ENCODE data around the gene STK16. TPM values are rescaled to one million over a fixed set of nuclear protein-coding genes. Genes with fewer than 3 reads are reported as not detected.

Gene STK16
- total RNA-seq, 1 experiment from 2014 or later = 22.0 TPM

GRCh38 chr2:219298759-219299371 is 53.6 kb downstream of the STK16 start:
- no TSS peak for BruUV-seq (replicated peaks)
- Histone ChIP-seq H3K36me3 (ENCODE audit: insufficient read depth, low read length, poor library complexity, severe bottlenecking) (no peaks in the 10 kb centered on the region), H3K27ac (ENCODE audit: low read depth, low read length, poor library complexity, severe bottlenecking) (no peak overlapping the region), H3K27me3 (replicated peaks; ENCODE audit: insufficient read depth, low read depth, low read length, poor library complexity) (peaks cover 51% of the 10 kb centered on the region), H3K4me1 (ENCODE audit: insufficient read depth, low read length, poor library complexity, severe bottlenecking) (no peaks in the 10 kb centered on the region), H3K9me3 (ENCODE audit: low read depth, low read length, poor library complexity, severe bottlenecking) (no peaks in the 10 kb centered on the region), H3K4me3 (ENCODE audit: low read depth, low read length, poor library complexity, severe bottlenecking) (no peak overlapping the region)
- intact Hi-C loops (cut with micrococcal nuclease; ENCODE audit: unreplicated experiment) = loop anchor here (1.0 to 10.0 kb wide), 4 partner anchors 122 to 444 kb away; partner anchors contain the start of genes CNPPD1, NHEJ1, RETREG2 and WNT6
- POLR2A ChIA-PET (ENCODE audit: low non-redundant PET) = no interaction called here
- peak; percentile 83 for DNase-seq (ENCODE audit: low spot score)
- CTCF ChIA-PET = no interaction called here
- no peak for TF ChIP-seq EZH2 (IDR thresholded peaks at IDR 0.05; ENCODE audit: borderline replicate concordance, low read depth, low read length, poor library complexity, severe bottlenecking)
- peak; percentile 92 for TF ChIP-seq CTCF (conservative IDR thresholded peaks at IDR 0.05; ENCODE audit: low read depth, low read length)

GRCh38 chr2:219299372-219299760 is 54.1 kb downstream of the STK16 start:
- CTCF ChIA-PET = no interaction called here
- no peaks in the 10 kb centered on the region for H3K4me1 ChIP-seq (ENCODE audit: insufficient read depth, low read length, poor library complexity, severe bottlenecking)
- intact Hi-C loops (cut with micrococcal nuclease; ENCODE audit: unreplicated experiment) = loop anchor here (5.0 to 10.0 kb wide), 3 partner anchors 122 to 445 kb away; partner anchors contain the start of genes CNPPD1, RETREG2 and WNT6
- TF ChIP-seq CTCF (conservative IDR thresholded peaks at IDR 0.05; ENCODE audit: low read depth, low read length) = no peak
- TF ChIP-seq EZH2 (IDR thresholded peaks at IDR 0.05; ENCODE audit: borderline replicate concordance, low read depth, low read length, poor library complexity, severe bottlenecking) = no peak
- no peaks in the 10 kb centered on the region for H3K9me3 ChIP-seq (ENCODE audit: low read depth, low read length, poor library complexity, severe bottlenecking)
- DNase-seq (ENCODE audit: low spot score) = no peak
- BruUV-seq (replicated peaks) = no TSS peak
- POLR2A ChIA-PET (ENCODE audit: low non-redundant PET) = no interaction called here
- H3K27ac ChIP-seq (ENCODE audit: low read depth, low read length, poor library complexity, severe bottlenecking) = no peak overlapping the region
- H3K4me3 ChIP-seq (ENCODE audit: low read depth, low read length, poor library complexity, severe bottlenecking) = no peak overlapping the region
- peaks cover 56% of the 10 kb centered on the region for H3K27me3 ChIP-seq (replicated peaks; ENCODE audit: insufficient read depth, low read depth, low read length, poor library complexity)
- H3K36me3 ChIP-seq (ENCODE audit: insufficient read depth, low read length, poor library complexity, severe bottlenecking) = no peaks in the 10 kb centered on the region

Small RNA genes within 50 kb of the gene (microRNA-seq; reads per million reads assigned to microRNA genes)
- not detected for gene MIR153-1

Other genes starting within 250 kb of the STK16 start
- gene CFAP65, start 204.0 kb upstream of the STK16 start, total RNA-seq (2021) = 0.13 and 0.83 TPM in 2 replicates
- 0.15 TPM in 2 replicates for gene IHH, start 184.6 kb upstream of the STK16 start, total RNA-seq (2021)
- gene NHEJ1, start 84.7 kb upstream of the STK16 start, total RNA-seq (2021) = 16.6 and 18.0 TPM in 2 replicates
- 1.9 and 2.2 TPM in 2 replicates for gene SLC23A3, start 75.5 kb upstream of the STK16 start, total RNA-seq (2021)
- gene CNPPD1, start 68.6 kb upstream of the STK16 start, total RNA-seq (2021) = 38.0 and 40.3 TPM in 2 replicates
- gene RETREG2, start 67.2 kb upstream of the STK16 start, total RNA-seq (2021) = 53.1 and 59.0 TPM in 2 replicates
- 20.0 and 23.7 TPM in 2 replicates for gene ZFAND2B, start 38.7 kb upstream of the STK16 start, total RNA-seq (2021)
- 87.7 and 101 TPM in 2 replicates for gene ABCB6, start 26.5 kb upstream of the STK16 start, total RNA-seq (2021)
- 50.0 and 55.6 TPM in 2 replicates for gene ATG9A, start 15.8 kb upstream of the STK16 start, total RNA-seq (2021)
- gene ANKZF1, start 15.7 kb upstream of the STK16 start, total RNA-seq (2021) = 30.6 and 39.1 TPM in 2 replicates
- 6.9 and 8.4 TPM in 2 replicates for gene GLB1L, start within 50 bp of the STK16 start, total RNA-seq (2021)
- gene TUBA4B, start 7.8 kb downstream of the STK16 start, total RNA-seq (2021) = not detected in 2 replicates
- gene TUBA4A, start 8.4 kb downstream of the STK16 start, total RNA-seq (2021) = 62.9 and 68.0 TPM in 2 replicates
- gene DNAJB2, start 33.9 kb downstream of the STK16 start, total RNA-seq (2021) = 24.4 and 24.6 TPM in 2 replicates
- gene PTPRN, start 63.9 kb downstream of the STK16 start, total RNA-seq (2021) = 0.30 TPM in 1 of 2 replicates, not detected in the other
- gene RESP18, start 87.3 kb downstream of the STK16 start, total RNA-seq (2021) = not detected in 2 replicates
- 69.2 and 83.0 TPM in 2 replicates for gene DNPEP, start 142.4 kb downstream of the STK16 start, total RNA-seq (2021)
- not detected in 2 replicates for gene DES, start 172.9 kb downstream of the STK16 start, total RNA-seq (2021)
- gene SPEG, start 189.4 kb downstream of the STK16 start, total RNA-seq (2021) = 8.4 and 15.7 TPM in 2 replicates

Measured in A673 (cell line).